KG1 (cell line): ENCODE data around the gene MTRF1.
A peak's percentile ranks its signal among the peaks of the same experiment; 100 is the strongest.
"Not testable (repeated sequence)": the region's sequence is repeated elsewhere in the genome, so short reads cannot be mapped to it uniquely, and the experiment has no call there.

Source experiments
- DNase-seq: peaks from one replicate; lab custom pipeline; 2025; lab: John Stamatoyannopoulos, UW

The MTRF1 gene

GRCh38 chr13:41282129-41282571 lies 18.8 kb upstream of the MTRF1 start:
- DNase-seq = no peak

GRCh38 chr13:41279156-41279555 lies 15.8 kb upstream of the MTRF1 start:
- DNase-seq = not testable (repeated sequence)

GRCh38 chr13:41276824-41277223 lies 13.4 kb upstream of the MTRF1 start:
- no peak for DNase-seq

- no peak for DNase-seq
Measured at GRCh38 chr13:41274881-41275280, 11.5 kb upstream of the MTRF1 start.

- DNase-seq = no peak
Measured at GRCh38 chr13:41273831-41274441, 10.6 kb upstream of the MTRF1 start.

- no peak for DNase-seq
Measured at GRCh38 chr13:41271456-41272285, 8.3 kb upstream of the MTRF1 start.

GRCh38 chr13:41268764-41269163 lies 5.4 kb upstream of the MTRF1 start:
- peak; percentile 12 for DNase-seq

- DNase-seq = no peak
Measured at GRCh38 chr13:41267106-41267505, 3.7 kb upstream of the MTRF1 start.

GRCh38 chr13:41259875-41260501 lies 3.4 kb downstream of the MTRF1 start:
- DNase-seq = no peak

GRCh38 chr13:41257535-41257934 lies 5.8 kb downstream of the MTRF1 start:
- DNase-seq = no peak

- DNase-seq = no peak
Measured at GRCh38 chr13:41254902-41255301, 8.5 kb downstream of the MTRF1 start.

- DNase-seq = no peak
Measured at GRCh38 chr13:41250993-41251392, 12.4 kb downstream of the MTRF1 start.

- no peak for DNase-seq
Measured at GRCh38 chr13:41246969-41247680, 16.3 kb downstream of the MTRF1 start.

GRCh38 chr13:41244556-41244955 lies 18.8 kb downstream of the MTRF1 start:
- no peak for DNase-seq

- DNase-seq = no peak
Measured at GRCh38 chr13:41241626-41242025, 21.8 kb downstream of the MTRF1 start.

GRCh38 chr13:41236369-41236768 lies 27.0 kb downstream of the MTRF1 start:
- no peak for DNase-seq

GRCh38 chr13:41232578-41233480 lies 30.5 kb downstream of the MTRF1 start:
- no peak for DNase-seq

GRCh38 chr13:41231786-41232185 lies 31.6 kb downstream of the MTRF1 start:
- DNase-seq = no peak

GRCh38 chr13:41231025-41231677 lies 32.2 kb downstream of the MTRF1 start:
- DNase-seq = no peak

GRCh38 chr13:41229356-41229755 lies 34.0 kb downstream of the MTRF1 start:
- DNase-seq = no peak
